Cortex of kidney (tissue), 1 donor: ENCODE data around the gene ZNF778.

Source experiments
- DNase-seq: peaks from one replicate; lab custom pipeline; 2025; lab: John Stamatoyannopoulos, UW

ZNF778 gene

GRCh38 chr16:89217388-89218191 lies at the start of gene ZNF778:
Gene ZNF778 (plus strand): TSS chr16:89217703. CDS start chr16:89221128, 3,425 bp downstream.
- DNase-seq: no peak

DNA sequence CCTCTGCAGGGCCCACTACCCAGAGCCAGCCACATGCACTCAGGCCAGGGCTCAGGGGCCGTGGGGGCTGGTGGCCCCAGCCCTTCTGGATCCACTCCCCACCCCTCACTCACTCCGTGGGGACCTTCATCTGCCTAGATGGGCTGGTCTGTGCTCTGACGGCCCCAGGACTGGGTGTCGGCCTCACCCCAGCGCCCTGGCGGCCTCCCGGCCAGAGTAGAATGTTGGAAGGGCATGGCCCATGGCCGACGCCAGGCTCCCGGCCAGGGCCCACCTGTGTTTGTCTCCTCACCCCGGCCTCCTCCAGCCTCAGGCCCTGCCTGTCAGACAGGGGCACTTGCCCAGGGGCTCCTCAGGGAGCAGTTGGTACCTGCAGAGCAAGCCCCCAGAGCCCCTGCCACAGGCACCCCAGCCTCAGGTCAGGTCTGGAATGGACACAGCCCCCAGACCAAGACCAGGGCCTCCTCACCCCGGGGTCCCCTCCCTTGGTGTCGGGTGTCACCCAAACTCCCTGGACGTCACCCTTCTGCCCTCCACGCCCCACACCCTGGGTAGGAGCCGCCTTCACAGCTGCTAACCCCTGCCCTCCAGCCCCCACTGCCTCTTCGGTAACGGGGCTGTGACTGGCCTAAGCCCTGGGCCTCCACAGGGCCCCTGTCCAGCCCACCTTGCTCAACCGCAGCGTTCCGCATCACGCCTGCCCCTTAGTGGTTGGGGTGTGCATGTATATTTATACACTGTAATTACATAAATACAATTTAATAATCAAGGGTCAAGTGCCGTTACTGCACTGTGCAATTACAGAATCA lies 48.9 kb upstream of the ZNF778 start:
- no peak for DNase-seq

DNA sequence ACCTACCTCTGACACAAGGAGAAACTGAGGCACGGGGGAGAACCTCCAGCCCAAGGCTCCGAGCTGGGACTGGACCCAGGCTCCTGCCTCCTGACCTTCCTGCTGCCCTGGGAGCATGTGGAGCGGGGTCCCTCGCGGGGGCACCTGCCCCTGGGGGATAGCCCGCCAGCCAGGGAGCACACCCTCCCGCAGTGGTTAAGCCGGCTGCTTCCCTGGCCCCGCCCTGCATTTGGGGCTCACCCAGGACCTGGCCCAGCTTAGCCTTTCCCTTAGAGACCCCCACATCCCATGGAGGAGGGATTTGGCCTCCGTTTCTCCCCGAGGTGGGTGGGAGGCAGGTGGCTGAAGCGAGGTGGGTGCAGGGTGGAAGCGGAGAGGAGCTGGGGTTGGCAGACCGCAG lies 47.7 kb upstream of the ZNF778 start:
- DNase-seq: no peak

GRCh38 chr16:89170346-89171215 lies 46.9 kb upstream of the ZNF778 start:
- no peak for DNase-seq

DNA sequence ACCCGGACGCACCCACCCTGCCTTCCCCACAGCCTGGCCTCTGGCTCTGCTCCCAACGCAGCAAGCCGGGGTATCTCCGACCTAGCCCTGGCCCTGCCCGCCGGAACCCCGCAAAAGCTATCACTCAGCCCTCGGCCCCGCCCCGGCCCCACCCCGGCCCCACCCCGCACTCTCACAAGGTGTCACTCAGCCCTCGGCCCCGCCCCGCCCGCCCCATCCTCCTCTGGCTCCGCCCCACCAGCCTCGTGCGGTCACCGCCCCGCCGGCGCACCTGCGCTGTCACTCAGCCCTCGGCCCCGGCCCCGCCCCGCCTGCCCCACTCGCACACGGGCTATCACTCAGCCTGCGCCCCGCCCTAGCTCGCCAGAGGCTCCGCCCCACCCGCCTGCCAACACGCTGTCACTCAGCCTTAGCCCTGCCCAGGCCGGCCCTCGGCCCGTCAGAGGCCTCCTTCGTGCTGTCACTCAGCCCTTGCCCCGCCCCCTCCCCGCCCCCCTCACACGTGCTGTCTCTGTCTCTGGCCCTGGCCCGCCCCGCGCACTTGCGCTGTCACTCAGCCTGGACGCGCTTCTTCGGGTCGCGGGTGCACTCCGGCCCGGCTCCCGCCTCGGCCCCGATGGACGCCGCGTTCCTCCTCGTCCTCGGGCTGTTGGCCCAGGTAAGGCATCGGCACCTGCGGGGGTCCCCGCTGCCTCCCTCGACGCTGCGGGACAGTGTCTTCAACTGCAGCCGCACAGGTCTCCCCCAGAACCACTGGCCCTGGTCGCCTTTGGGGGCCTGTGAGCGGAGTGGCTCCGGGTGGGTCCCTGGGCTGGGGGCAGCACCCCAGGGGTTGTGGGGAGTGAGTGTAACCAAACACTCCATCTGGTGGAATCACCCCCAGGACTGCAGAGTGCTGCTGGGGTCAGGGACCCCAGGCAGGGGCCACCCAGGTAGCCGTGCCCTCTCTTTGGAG lies 46.0 kb upstream of the ZNF778 start, which contains the start of gene CDH15:
TSS of gene CDH15 (plus strand) at position 533 of the 955 bp plus-strand sequence. CDS start at position 617, 84 bp downstream.
- no peak for DNase-seq

DNA sequence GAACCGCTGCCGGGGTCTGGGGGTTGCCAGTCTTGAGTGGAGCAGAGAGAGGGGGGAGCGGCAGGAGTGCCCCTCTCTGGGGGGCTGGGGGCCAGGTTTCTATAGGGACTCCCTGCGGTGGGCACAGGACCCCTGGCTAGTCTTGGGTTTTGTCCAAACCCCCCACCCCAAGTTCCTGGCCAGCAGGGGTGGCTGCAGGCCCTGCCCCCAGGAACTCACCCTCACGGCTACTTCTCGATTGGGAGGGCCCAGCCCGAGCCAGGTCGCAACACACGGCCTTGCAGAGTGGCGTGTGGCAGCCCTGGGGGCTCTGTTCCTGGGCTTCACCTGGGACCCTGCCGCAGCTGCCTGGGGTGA lies 45.4 kb upstream of the ZNF778 start:
- DNase-seq: no peak

DNA sequence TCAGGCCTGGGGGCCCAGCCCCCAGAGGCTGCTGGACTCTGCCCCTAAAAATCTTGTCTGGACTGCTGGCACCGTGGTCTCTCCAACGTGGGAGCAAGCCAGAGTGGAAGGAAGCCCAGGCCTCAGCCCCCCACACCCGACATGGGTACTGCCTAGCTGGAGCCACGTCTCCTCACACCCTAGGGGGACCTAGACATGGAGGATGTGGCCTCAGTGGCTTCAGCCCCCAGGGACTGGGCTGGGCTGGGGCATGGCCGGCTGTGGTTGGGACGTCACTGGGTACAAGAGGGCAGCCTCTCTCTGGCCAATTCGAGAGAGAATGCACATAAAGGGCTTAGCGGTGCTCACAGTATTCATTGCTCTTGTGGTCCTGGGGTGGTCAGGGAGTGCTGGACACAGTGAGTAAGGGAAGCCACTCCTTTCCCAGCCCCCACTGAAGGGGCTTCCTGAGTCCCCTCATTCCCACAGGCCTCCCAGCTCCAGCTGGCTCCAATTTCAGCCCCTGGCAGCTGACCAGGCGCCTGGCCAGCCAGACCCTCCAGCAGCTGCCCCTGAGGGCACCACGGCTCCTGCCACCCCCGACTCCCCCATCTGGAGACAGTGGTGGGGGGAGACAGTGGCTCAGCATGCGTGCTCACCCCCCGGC lies 44.9 kb upstream of the ZNF778 start:
- DNase-seq: no peak

GRCh38 chr16:89173174-89173921 lies 44.2 kb upstream of the ZNF778 start:
- no peak for DNase-seq

GRCh38 chr16:89174055-89174827 lies 43.3 kb upstream of the ZNF778 start:
- no peak for DNase-seq

- DNase-seq: no peak
These were observed 42.6 kb upstream of the ZNF778 start for GRCh38 chr16:89174877-89175276.

DNA sequence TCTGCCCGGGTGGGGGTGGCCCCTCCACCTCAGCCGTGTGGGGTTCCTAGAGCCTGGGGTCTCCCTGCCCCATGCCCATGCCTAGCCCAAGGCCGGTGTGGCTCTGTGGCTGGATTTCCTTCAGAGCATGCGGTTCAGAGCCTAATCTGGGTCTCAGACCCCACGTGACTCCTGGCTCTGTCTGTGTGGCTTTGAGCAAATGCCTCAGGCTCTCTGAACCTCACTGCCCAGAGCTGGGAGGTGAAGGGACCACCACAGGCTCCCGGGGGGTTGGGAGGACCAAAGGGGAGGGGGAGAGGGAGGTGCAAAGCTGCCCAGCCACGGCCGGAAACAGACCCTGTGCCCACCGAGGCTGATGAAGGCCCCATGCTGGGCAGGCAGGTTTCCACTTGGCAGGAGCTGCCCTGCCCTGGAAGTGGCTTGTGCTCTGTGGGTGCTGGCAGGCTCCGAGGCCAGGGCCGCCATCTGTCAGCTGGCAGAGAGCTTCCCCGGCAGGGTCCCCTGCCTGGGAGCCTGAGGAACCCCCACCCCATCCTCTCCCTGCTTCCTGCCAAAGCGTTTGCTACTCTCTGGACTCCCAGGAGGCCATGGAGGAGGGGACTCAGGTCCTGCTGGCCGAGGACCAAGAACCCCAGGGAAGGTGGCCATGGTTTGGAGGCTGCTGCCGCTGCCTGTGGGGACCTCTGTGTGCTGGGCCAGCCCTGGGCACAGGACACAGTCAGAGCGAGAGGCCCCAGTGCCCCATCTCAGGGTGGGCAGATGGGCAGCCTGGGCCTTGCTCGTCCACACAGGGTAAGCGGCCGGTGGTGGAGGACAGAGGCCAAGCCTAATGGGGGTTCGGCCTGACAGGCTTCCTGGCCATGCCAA lies 42.0 kb upstream of the ZNF778 start:
- no peak for DNase-seq

GRCh38 chr16:89176147-89176690 lies 41.3 kb upstream of the ZNF778 start:
- no peak for DNase-seq

- no peak for DNase-seq
These were observed 40.8 kb upstream of the ZNF778 start for GRCh38 chr16:89176717-89177116.

DNA sequence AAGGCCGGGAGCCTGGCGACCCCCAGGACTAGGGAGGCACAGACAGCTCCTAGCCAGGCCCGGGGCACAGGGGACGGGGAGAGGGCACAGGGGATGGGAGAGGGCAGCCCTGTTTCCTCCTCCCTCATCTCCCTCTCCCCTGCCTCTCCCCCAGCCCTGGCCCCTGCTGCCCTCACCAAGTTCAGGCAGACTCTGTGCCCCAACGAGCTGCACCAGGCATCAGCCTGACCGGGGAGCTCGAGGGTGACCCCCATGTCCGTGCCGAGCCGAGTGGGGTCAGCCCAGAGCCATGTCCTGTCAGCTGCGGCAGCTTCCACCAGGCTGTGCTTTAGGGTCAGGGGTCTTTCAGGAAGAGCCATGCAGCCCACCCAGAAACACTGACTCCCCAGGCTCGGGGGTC lies 40.0 kb upstream of the ZNF778 start:
- DNase-seq: no peak

DNA sequence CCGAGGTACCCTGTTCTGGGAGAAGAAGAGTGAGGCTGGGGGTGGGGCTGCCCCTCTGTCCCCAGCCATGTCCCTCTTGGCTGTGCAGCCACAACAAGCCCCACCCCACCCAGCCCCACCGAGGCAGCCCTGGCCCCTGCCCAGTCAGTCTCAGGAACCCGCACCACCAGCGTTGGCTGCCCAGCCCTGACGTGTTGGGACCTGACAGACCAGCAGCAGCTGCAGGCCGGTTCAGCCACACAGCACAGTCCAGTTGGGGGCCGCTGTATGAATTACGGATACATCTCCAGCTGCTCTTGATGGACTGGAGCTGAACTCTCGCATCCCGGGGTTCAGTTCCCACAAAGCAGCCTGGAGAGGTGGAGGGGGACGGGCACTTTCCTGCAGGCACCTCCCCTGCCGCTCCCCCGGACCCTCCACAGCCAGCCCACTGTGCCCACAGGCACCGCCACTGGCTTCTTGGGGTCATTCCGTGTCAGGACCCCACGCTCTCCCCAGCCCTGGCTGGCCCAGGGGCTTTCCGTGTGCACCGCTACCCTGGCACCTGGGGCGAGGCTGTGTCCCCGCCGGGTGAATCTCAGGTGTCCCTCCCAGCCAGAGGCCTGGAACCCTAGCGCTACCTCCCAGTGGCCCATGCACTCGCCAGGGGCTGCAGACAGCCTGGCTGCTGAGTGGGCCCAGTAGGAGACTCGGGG lies 38.9 kb upstream of the ZNF778 start:
- DNase-seq: no peak

DNA sequence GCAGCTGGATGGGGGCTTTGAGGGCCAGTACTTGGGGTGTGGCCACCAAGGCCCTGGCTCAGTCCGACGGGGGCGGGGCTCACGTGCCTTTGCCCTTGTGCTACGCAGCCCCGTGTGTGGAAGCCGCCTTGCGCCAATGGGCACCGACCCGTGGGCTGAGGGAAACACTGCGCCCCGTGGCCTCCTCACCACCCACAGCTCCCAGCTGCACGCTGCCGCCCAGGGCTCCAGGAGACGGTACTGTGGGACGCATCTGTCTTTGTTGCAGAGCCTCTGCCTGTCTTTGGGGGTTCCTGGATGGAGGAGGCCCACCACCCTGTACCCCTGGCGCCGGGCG lies 38.4 kb upstream of the ZNF778 start:
- no peak for DNase-seq

DNA sequence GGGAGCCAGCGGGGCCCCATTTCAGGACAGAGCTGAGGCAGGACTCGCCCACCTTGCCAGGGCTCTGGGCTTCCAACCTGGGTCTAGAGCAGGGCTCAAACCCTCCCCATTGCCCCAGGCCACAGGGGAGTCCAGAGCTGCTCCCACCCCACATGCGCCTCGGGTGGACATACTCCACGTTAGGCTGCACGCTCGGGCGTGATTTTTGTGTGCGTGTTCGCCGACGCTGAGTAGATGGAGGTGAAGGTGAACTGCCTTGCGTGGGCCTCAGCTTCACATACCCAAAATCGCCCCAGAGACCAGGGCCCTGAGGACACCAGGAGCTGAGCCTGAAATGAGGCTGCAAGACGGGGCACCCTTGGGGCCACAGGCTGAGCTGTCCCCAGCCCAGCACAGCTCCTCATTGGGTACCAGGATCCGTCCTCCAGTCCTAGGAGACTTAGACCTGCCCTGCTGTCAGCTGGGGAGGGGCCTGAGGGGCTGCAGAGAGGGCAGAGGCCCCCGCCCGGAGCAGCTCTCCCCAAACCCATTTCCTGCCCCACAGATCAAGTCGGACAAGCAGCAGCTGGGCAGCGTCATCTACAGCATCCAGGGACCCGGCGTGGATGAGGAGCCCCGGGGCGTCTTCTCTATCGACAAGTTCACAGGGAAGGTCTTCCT lies 37.7 kb upstream of the ZNF778 start:
- no peak for DNase-seq
